Caco-2 (cell line): ENCODE results near the gene SNCB. TPM values are rescaled to one million over a fixed set of nuclear protein-coding genes. Genes with fewer than 3 reads are reported as not detected.

Experiments used
- BruUV-seq: library from RNA; stranded (reverse); fragments of 400-500 nt; replicated peaks from 2 replicates; lab custom pipeline; 2021; lab: Mats Ljungman, UMichigan
- CTCF ChIA-PET: fragments of 300-600 bp; sonication (Branson Sonifier 250); formaldehyde crosslinking; loops from one replicate; lab custom pipeline; 2022; ENCODE audit warnings: antibody characterized with exemption; lab: Charles Lee
- POLR2A ChIA-PET: fragments of 300-600 bp; sonication (Branson Sonifier 250); formaldehyde crosslinking; loops from one replicate; lab custom pipeline; 2022; ENCODE audit warnings: antibody characterized with exemption; lab: Charles Lee
- DNase-seq, 2 experiments: peaks; one replicate each; pipeline versions ENCODE4 v3.0.0 to v3.0.0-alpha.2; 2020 to 2022
- H3K27me3 ChIP-seq: replicated peaks from 2 replicates; pipeline ENCODE4 v1.6.0; 2011; ENCODE audit warnings: low read length; ENCODE audit not compliant: control insufficient read depth, insufficient read depth
- H3K36me3 ChIP-seq: 2 replicates; pipeline ENCODE4 v1.5.1; 2011; ENCODE audit warnings: low read length; ENCODE audit not compliant: control insufficient read depth, insufficient read depth
- H3K4me1 ChIP-seq: fragments of 250-450 bp; sonication (Bioruptor Pico); 2 replicates; pipeline ENCODE4 v1.5.1; 2020; ENCODE audit warnings: mild to moderate bottlenecking
- H3K4me3 ChIP-seq: 2 replicates; pipeline ENCODE4 v1.5.1; 2011; ENCODE audit warnings: low read depth, mild to moderate bottlenecking, control low read depth, low read length
- H3K9me3 ChIP-seq: fragments of 250-450 bp; sonication (Bioruptor Pico); 2 replicates; pipeline ENCODE4 v1.5.1; 2020; ENCODE audit warnings: mild to moderate bottlenecking, moderate library complexity
- H3K27ac Mint-ChIP-seq: one replicate; pipeline ENCODE4 v1.8.0; 2022; ENCODE audit warnings: mixed read lengths; ENCODE audit not compliant: unreplicated experiment
- H3K27me3 Mint-ChIP-seq: one replicate; pipeline ENCODE4 v1.8.0; 2022; ENCODE audit warnings: mixed read lengths; ENCODE audit not compliant: insufficient read depth, unreplicated experiment
- H3K36me3 Mint-ChIP-seq: one replicate; pipeline ENCODE4 v1.8.0; 2022; ENCODE audit warnings: mild to moderate bottlenecking, mixed read lengths; ENCODE audit not compliant: insufficient read depth, unreplicated experiment
- H3K4me1 Mint-ChIP-seq: one replicate; pipeline ENCODE4 v1.8.0; 2022; ENCODE audit warnings: low read depth, mixed read lengths; ENCODE audit not compliant: unreplicated experiment
- H3K4me3 Mint-ChIP-seq: one replicate; pipeline ENCODE4 v1.8.0; 2022; ENCODE audit warnings: mild to moderate bottlenecking, moderate library complexity, mixed read lengths; ENCODE audit not compliant: unreplicated experiment
- H3K9me3 Mint-ChIP-seq: one replicate; pipeline ENCODE4 v1.8.0; 2022; ENCODE audit warnings: mixed read lengths; ENCODE audit not compliant: unreplicated experiment
- CTCF ChIP-seq, 2 experiments: fragments of 200-600 bp in 1 of 2; IDR thresholded peaks; 1 replicate in 1 of 2; 2 replicates in 1 of 2; pipeline versions ENCODE4 v1.5.1 to v1.8.0; 2011 to 2022; ENCODE audit warnings: antibody characterized with exemption in 1 of 2, control low read depth in 1 of 2, inconsistent platforms in 1 of 2, low read depth in 1 of 2, low read length in 1 of 2, mild to moderate bottlenecking in 1 of 2, moderate library complexity in 1 of 2; ENCODE audit not compliant: insufficient read depth in 1 of 2, severe bottlenecking in 1 of 2, unreplicated experiment in 1 of 2
- intact Hi-C: fragments of 100-400 bp; cut with micrococcal nuclease; formaldehyde crosslinking; loops from one replicate; pipeline ENCODE4 v1.10.0; 2022; ENCODE audit not compliant: unreplicated experiment
- total RNA-seq: library from RNA; stranded (reverse); gene quantifications from 2 replicates; pipeline ENCODE4 v1.2.3, GENCODE V29; 2022

The SNCB gene
- total RNA-seq, 1 experiment from 2014 or later = not detected

- Histone ChIP-seq H3K9me3 (peaks cover 15% of the 10 kb centered on the region), H3K27me3 (no peaks in the 10 kb centered on the region), H3K4me1 (no peaks in the 10 kb centered on the region), H3K36me3 (no peaks in the 10 kb centered on the region), H3K4me3 (no peak overlapping the region)
- Mint-ChIP-seq H3K36me3 (no peaks in the 10 kb centered on the region), H3K9me3 (peaks cover 13% of the 10 kb centered on the region), H3K27ac (no peak overlapping the region), H3K4me3 (no peak overlapping the region), H3K27me3 (peaks cover 3% of the 10 kb centered on the region), H3K4me1 (no peaks in the 10 kb centered on the region)
- no peak for TF ChIP-seq CTCF (IDR thresholded peaks at IDR 0.05; ENCODE audit: insufficient read depth in 1 of 2, low read depth in 1 of 2, low read length in 1 of 2, severe bottlenecking in 1 of 2, unreplicated experiment in 1 of 2)
- no peak for DNase-seq
- BruUV-seq = no TSS peak
- ChIA-PET POLR2A (no interaction called here), CTCF (no interaction called here)
- intact Hi-C loops = no loop called here
Measured at GRCh38 chr5:176590035-176590717, 40.2 kb downstream of the SNCB start.

- no peaks in the 10 kb centered on the region for H3K36me3 ChIP-seq
- H3K36me3 Mint-ChIP-seq = no peaks in the 10 kb centered on the region
- H3K9me3 Mint-ChIP-seq = peaks cover 13% of the 10 kb centered on the region
- no TSS peak for BruUV-seq
- H3K27me3 ChIP-seq = no peaks in the 10 kb centered on the region
- no peaks in the 10 kb centered on the region for H3K4me1 Mint-ChIP-seq
- no peak for TF ChIP-seq CTCF (IDR thresholded peaks at IDR 0.05; ENCODE audit: insufficient read depth in 1 of 2, low read depth in 1 of 2, low read length in 1 of 2, severe bottlenecking in 1 of 2, unreplicated experiment in 1 of 2)
- DNase-seq = no peak
- H3K27ac Mint-ChIP-seq = no peak overlapping the region
- no peak overlapping the region for H3K4me3 Mint-ChIP-seq
- H3K9me3 ChIP-seq = peaks cover 24% of the 10 kb centered on the region
- H3K4me3 ChIP-seq = no peak overlapping the region
- ChIA-PET POLR2A (no interaction called here), CTCF (no interaction called here)
- no peaks in the 10 kb centered on the region for H3K4me1 ChIP-seq
- H3K27me3 Mint-ChIP-seq = peaks cover 3% of the 10 kb centered on the region
- intact Hi-C loops = no loop called here
Measured at GRCh38 chr5:176589039-176589769, 41.1 kb downstream of the SNCB start.

DNA sequence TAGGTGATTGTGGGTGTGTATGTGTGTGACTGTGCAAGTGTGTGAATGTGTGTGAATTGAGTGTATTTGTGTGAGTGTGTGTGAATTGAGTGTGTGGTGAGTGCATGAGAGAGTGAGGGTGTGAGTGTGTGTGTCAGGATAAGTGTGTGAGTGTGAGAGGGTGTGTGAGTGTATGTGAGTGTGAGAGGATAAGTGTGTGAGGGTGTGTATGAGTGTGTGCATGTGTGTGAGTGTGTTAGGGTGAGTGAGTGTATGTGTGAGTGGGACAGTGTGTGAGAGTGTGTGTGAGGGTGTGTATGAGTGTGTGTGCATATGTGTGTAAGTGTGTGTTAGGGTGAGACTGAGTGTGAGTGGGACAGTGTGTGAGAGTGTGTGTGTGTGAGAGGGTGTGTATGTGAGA lies 42.0 kb downstream of the SNCB start:
- intact Hi-C loops = no loop called here
- H3K27me3 Mint-ChIP-seq = peaks cover 3% of the 10 kb centered on the region
- no peaks in the 10 kb centered on the region for H3K27me3 ChIP-seq
- peaks cover 13% of the 10 kb centered on the region for H3K9me3 Mint-ChIP-seq
- H3K27ac Mint-ChIP-seq = no peak overlapping the region
- no peaks in the 10 kb centered on the region for H3K36me3 ChIP-seq
- H3K4me1 ChIP-seq = no peaks in the 10 kb centered on the region
- peaks cover 25% of the 10 kb centered on the region for H3K9me3 ChIP-seq
- POLR2A ChIA-PET = no interaction called here
- BruUV-seq = no TSS peak
- CTCF ChIA-PET = no interaction called here
- no peak for DNase-seq
- no peak for TF ChIP-seq CTCF (IDR thresholded peaks at IDR 0.05; ENCODE audit: insufficient read depth in 1 of 2, low read depth in 1 of 2, low read length in 1 of 2, severe bottlenecking in 1 of 2, unreplicated experiment in 1 of 2)
- no peak overlapping the region for H3K4me3 ChIP-seq
- no peaks in the 10 kb centered on the region for H3K4me1 Mint-ChIP-seq
- H3K36me3 Mint-ChIP-seq = no peaks in the 10 kb centered on the region
- H3K4me3 Mint-ChIP-seq = no peak overlapping the region
